ENCODE measurements around the gene BIRC6. TPM values are rescaled to one million over a fixed set of nuclear protein-coding genes. Genes with fewer than 3 reads are reported as not detected.

The BIRC6 gene
- polyA plus RNA-seq, 1 donor (not counting 4 experiments of a cell fraction or from before 2014, with no cell fraction given) = 57.0 TPM

DNA sequence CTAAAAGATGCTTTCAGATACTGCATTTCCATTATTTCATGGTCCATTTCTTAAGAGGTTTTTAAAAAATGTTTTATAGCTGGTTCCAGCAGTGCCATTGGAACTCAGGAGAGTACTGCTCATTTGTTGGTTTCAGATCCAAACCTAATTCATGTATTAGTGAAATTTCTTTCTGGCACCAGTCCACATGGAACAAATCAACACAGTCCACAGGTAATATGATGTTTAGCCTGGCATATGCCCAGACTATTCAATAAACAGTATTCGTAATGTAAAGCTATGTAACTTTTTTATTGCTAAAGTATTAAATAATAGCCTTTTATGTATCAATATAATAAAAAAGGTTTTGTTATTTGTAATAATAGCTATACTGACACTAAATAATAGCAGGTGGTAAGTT, 134.5 kb downstream of the BIRC6 start:
- Histone ChIP-seq H3K36me3 (ENCODE audit: control insufficient read depth in 2 of 2, extremely low read depth in 1 of 2, insufficient read depth in 2 of 2, low read length in 2 of 2) (peaks cover 4 to 8% of the 10 kb centered on the region in 2 experiments), H3K79me2 (ENCODE audit: control insufficient read depth, insufficient read depth, low read length) (no peaks in the 10 kb centered on the region), H3K9me3 (ENCODE audit: control insufficient read depth, low read depth, low read length) (no peaks in the 10 kb centered on the region), H3K27ac (ENCODE audit: control insufficient read depth, insufficient read depth, low read length) (no peak overlapping the region), H3K4me2 (ENCODE audit: control insufficient read depth, extremely low read depth, insufficient read depth, low read depth, low read length) (no peak overlapping the region), H4K20me1 (ENCODE audit: control insufficient read depth, extremely low read depth, insufficient read depth, low read length) (no peaks in the 10 kb centered on the region), H3K9me1 (ENCODE audit: control insufficient read depth, extremely low read depth, insufficient read depth, low read length) (no peaks in the 10 kb centered on the region), H3K4me3 (ENCODE audit: control insufficient read depth in 2 of 3, extremely low read depth in 1 of 3, insufficient read depth in 2 of 3, low read depth in 1 of 3, low read length in 3 of 3) (no peak overlapping the region), H3K4me1 (ENCODE audit: control insufficient read depth, extremely low read depth, insufficient read depth, low read length) (no peaks in the 10 kb centered on the region), H2AFZ (ENCODE audit: control insufficient read depth, low read length) (no peak overlapping the region), H3K27me3 (ENCODE audit: control insufficient read depth, extremely low read depth, insufficient read depth, low read length) (no peaks in the 10 kb centered on the region), H3K9ac (ENCODE audit: control insufficient read depth, extremely low read depth, insufficient read depth, low read length) (no peak overlapping the region)
- TF ChIP-seq EZH2 (IDR thresholded peaks at IDR 0.05; ENCODE audit: low read length) = no peak
- TF ChIP-seq, protein P1, sequence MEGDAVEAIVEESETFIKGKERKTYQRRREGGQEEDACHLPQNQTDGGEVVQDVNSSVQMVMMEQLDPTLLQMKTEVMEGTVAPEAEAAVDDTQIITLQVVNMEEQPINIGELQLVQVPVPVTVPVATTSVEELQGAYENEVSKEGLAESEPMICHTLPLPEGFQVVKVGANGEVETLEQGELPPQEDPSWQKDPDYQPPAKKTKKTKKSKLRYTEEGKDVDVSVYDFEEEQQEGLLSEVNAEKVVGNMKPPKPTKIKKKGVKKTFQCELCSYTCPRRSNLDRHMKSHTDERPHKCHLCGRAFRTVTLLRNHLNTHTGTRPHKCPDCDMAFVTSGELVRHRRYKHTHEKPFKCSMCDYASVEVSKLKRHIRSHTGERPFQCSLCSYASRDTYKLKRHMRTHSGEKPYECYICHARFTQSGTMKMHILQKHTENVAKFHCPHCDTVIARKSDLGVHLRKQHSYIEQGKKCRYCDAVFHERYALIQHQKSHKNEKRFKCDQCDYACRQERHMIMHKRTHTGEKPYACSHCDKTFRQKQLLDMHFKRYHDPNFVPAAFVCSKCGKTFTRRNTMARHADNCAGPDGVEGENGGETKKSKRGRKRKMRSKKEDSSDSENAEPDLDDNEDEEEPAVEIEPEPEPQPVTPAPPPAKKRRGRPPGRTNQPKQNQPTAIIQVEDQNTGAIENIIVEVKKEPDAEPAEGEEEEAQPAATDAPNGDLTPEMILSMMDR (optimal IDR thresholded peaks at IDR 0.05 in 1 of 3, IDR thresholded peaks at IDR 0.05 in 1 of 3, conservative IDR thresholded peaks at IDR 0.05 in 1 of 3; ENCODE audit: extremely low read depth in 1 of 3, insufficient read depth in 2 of 3, low read length in 3 of 3) = no peak
- dilution Hi-C loops (cut with MboI; ENCODE audit: extremely low pct_ligation_motif_present, low sequenced_read_pairs) = no loop called here
- FAIRE-seq (no peak), DNase-seq (ENCODE audit: low read depth, low spot score) (no peak)

DNA sequence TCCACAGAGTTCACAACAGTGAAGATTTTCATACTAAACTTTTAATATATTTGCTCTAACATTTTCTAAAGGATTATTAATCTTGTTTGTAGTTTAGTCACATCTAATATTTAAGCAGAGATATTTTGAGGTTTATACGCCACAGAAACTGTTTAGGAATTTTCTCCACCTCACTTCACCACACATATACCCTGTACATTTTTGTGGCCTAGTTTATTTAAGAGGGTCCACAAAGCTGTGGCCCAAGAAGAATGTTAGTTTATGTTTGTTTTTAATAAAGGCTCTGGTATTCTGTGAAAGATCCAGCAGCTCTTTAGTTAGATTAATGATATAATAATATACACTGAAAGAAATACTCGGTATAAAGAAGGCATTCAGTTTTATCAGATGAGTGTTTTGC, 138.3 kb downstream of the BIRC6 start:
- H3K4me2 ChIP-seq (ENCODE audit: control insufficient read depth, extremely low read depth, insufficient read depth, low read depth, low read length) = no peak overlapping the region
- DNase-seq (ENCODE audit: low read depth, low spot score) (no peak), FAIRE-seq (no peak)
- no peak overlapping the region for H3K4me3 ChIP-seq (ENCODE audit: control insufficient read depth in 2 of 3, extremely low read depth in 1 of 3, insufficient read depth in 2 of 3, low read depth in 1 of 3, low read length in 3 of 3)
- H3K79me2 ChIP-seq (ENCODE audit: control insufficient read depth, insufficient read depth, low read length) = no peaks in the 10 kb centered on the region
- H3K4me1 ChIP-seq (ENCODE audit: control insufficient read depth, extremely low read depth, insufficient read depth, low read length) = no peaks in the 10 kb centered on the region
- no peaks in the 10 kb centered on the region for H4K20me1 ChIP-seq (ENCODE audit: control insufficient read depth, extremely low read depth, insufficient read depth, low read length)
- H3K9me3 ChIP-seq (ENCODE audit: control insufficient read depth, low read depth, low read length) = no peaks in the 10 kb centered on the region
- peaks cover 0 to 16% of the 10 kb centered on the region in 2 experiments for H3K36me3 ChIP-seq (ENCODE audit: control insufficient read depth in 2 of 2, extremely low read depth in 1 of 2, insufficient read depth in 2 of 2, low read length in 2 of 2)
- no peak overlapping the region for H2AFZ ChIP-seq (ENCODE audit: control insufficient read depth, low read length)
- TF ChIP-seq EZH2 (IDR thresholded peaks at IDR 0.05; ENCODE audit: low read length) = no peak
- TF ChIP-seq, protein P1 (optimal IDR thresholded peaks at IDR 0.05 in 1 of 3, IDR thresholded peaks at IDR 0.05 in 1 of 3, conservative IDR thresholded peaks at IDR 0.05 in 1 of 3; ENCODE audit: extremely low read depth in 1 of 3, insufficient read depth in 2 of 3, low read length in 3 of 3) = no peak
- no peak overlapping the region for H3K9ac ChIP-seq (ENCODE audit: control insufficient read depth, extremely low read depth, insufficient read depth, low read length)
- H3K27ac ChIP-seq (ENCODE audit: control insufficient read depth, insufficient read depth, low read length) = no peak overlapping the region
- dilution Hi-C loops (cut with MboI; ENCODE audit: extremely low pct_ligation_motif_present, low sequenced_read_pairs) = no loop called here
- H3K9me1 ChIP-seq (ENCODE audit: control insufficient read depth, extremely low read depth, insufficient read depth, low read length) = no peaks in the 10 kb centered on the region
- H3K27me3 ChIP-seq (ENCODE audit: control insufficient read depth, extremely low read depth, insufficient read depth, low read length) = no peaks in the 10 kb centered on the region
